ENCODE data around the gene FUZ. TPM values are rescaled to one million over a fixed set of nuclear protein-coding genes. Genes with fewer than 3 reads are reported as not detected.

Gene FUZ
- total and polyA plus RNA-seq, 2 experiments from 2014 or later: 19.5 to 20.4 TPM

DNA sequence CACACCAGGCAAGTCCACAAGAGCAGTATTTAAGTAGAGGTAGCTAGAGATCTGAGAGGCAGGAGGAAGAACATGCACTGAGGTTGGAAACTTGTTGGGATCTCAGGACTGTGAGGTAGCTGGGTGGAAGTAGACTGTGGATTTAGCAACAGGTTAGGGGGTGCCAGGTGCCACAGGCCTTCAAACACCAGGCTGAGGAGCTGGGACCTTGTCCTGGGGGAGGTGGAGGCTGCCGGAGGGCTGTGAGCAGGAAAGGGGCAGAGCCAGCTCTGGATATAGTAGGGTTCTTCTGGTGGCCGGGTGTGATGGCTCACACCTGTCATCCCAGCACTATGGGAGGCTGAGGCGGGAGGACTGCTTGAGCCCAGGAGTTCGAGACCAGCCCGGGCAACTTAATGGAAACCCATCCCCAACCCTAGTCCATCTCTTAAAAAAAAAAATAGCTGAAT lies 3.1 kb downstream of the FUZ start:
- TF ChIP-seq EZH2 (IDR thresholded peaks at IDR 0.05; ENCODE audit: borderline replicate concordance): no peak
- no peak for TF ChIP-seq EZH2phosphoT487 (IDR thresholded peaks at IDR 0.05; ENCODE audit: low read depth, severe bottlenecking, unreplicated experiment)
- TF ChIP-seq CTCF (IDR thresholded peaks at IDR 0.05; ENCODE audit: poor library complexity): no peak
- DNase-seq (ENCODE audit: low spot score): no peak
- Histone ChIP-seq H3K79me2 (no peaks in the 10 kb centered on the region), H3K27ac (peak overlapping the region; percentile 70), H3K4me2 (peak overlapping the region; percentile 98), H2AFZ (no peak overlapping the region), H4K20me1 (ENCODE audit: insufficient read depth, poor library complexity, severe bottlenecking) (no peaks in the 10 kb centered on the region), H3K36me3 (replicated peaks; ENCODE audit: insufficient read depth, low read depth) (no peaks in the 10 kb centered on the region), H3K4me3 (no peak overlapping the region), H3K4me1 (ENCODE audit: insufficient read depth) (peaks cover 11% of the 10 kb centered on the region), H3K9me2 (replicated peaks; ENCODE audit: insufficient read depth) (no peaks in the 10 kb centered on the region), H3K27me3 (no peaks in the 10 kb centered on the region), H3K9me3 (ENCODE audit: low read depth) (no peaks in the 10 kb centered on the region)
- 93% methylated on average over 5 of the region's 5 CpGs for WGBS (ENCODE audit: low lambda C conversion rate, missing lambda C conversion rate)

DNA sequence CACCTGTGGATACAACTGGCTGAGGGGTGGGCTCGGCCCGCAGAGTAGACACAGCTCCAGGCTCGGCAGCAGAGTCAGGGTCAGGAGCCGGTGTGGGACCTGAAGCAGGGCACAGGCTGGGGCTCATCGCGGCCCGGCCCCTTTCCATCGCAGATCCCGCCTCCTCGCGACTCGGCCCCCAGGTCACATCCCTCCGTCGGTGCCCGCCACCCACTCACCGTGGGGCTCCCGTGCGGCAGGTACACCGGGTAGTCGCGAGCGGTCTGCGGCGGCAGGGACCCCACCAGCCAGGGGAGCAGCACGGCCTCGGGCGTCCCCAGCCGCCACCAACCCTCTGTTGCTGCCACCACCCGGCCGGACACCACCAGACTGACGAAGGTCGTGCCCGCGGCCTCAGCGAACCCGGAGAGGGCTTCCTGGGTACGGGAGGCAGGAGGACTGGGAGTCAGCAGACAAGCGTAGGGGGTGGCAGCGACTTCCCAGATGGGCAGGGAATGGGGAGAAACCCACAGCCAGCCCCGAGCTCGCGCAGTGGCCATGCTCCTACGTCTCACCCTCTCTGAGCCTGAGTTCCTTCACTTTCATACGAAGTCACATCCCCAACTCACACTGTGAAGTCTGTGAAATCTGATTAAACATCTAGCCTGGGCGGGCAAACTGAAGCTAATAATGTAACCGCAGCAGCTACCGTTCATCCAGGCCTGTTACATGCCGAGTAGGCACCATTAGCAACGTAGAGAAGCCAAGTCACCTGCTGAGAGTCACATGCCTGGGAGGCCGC lies 3.7 kb downstream of the FUZ start:
- Histone ChIP-seq H4K20me1 (ENCODE audit: insufficient read depth, poor library complexity, severe bottlenecking) (no peaks in the 10 kb centered on the region), H3K9me2 (replicated peaks; ENCODE audit: insufficient read depth) (no peaks in the 10 kb centered on the region), H3K27ac (peak overlapping the region; percentile 70), H3K9me3 (ENCODE audit: low read depth) (no peaks in the 10 kb centered on the region), H2AFZ (peak overlapping the region; percentile 84), H3K4me3 (peak overlapping the region; percentile 36), H3K36me3 (replicated peaks; ENCODE audit: insufficient read depth, low read depth) (no peaks in the 10 kb centered on the region), H3K4me2 (peak overlapping the region; percentile 98), H3K79me2 (no peaks in the 10 kb centered on the region), H3K27me3 (no peaks in the 10 kb centered on the region), H3K4me1 (ENCODE audit: insufficient read depth) (peaks cover 11% of the 10 kb centered on the region)
- peak; percentile 67 for DNase-seq (ENCODE audit: low spot score)
- 13% methylated on average over 43 of the region's 50 CpGs for WGBS (ENCODE audit: low lambda C conversion rate, missing lambda C conversion rate)
- no peak for TF ChIP-seq EZH2phosphoT487 (IDR thresholded peaks at IDR 0.05; ENCODE audit: low read depth, severe bottlenecking, unreplicated experiment)
- peak; percentile 16 for TF ChIP-seq CTCF (IDR thresholded peaks at IDR 0.05; ENCODE audit: poor library complexity)
- TF ChIP-seq EZH2 (IDR thresholded peaks at IDR 0.05; ENCODE audit: borderline replicate concordance): no peak

- Histone ChIP-seq H3K4me2 (peak overlapping the region; percentile 98), H3K27ac (peak overlapping the region; percentile 70), H3K4me1 (ENCODE audit: insufficient read depth) (peaks cover 11% of the 10 kb centered on the region), H3K36me3 (replicated peaks; ENCODE audit: insufficient read depth, low read depth) (no peaks in the 10 kb centered on the region), H3K9me3 (ENCODE audit: low read depth) (no peaks in the 10 kb centered on the region), H3K79me2 (no peaks in the 10 kb centered on the region), H3K4me3 (peak overlapping the region; percentile 36), H4K20me1 (ENCODE audit: insufficient read depth, poor library complexity, severe bottlenecking) (no peaks in the 10 kb centered on the region), H2AFZ (peak overlapping the region; percentile 84), H3K27me3 (no peaks in the 10 kb centered on the region), H3K9me2 (replicated peaks; ENCODE audit: insufficient read depth) (no peaks in the 10 kb centered on the region)
- 4% methylated on average over 6 of the region's 31 CpGs for WGBS (ENCODE audit: low lambda C conversion rate, missing lambda C conversion rate)
- TF ChIP-seq CTCF (IDR thresholded peaks at IDR 0.05; ENCODE audit: poor library complexity) (no peak), EZH2 (IDR thresholded peaks at IDR 0.05; ENCODE audit: borderline replicate concordance) (no peak), EZH2phosphoT487 (IDR thresholded peaks at IDR 0.05; ENCODE audit: low read depth, severe bottlenecking, unreplicated experiment) (no peak)
- peak; percentile 96 for DNase-seq (ENCODE audit: low spot score)
Measured at GRCh38 chr19:49808711-49809159, 4.4 kb downstream of the FUZ start.
